ENCODE measurements around the gene SARDH.

DNA sequence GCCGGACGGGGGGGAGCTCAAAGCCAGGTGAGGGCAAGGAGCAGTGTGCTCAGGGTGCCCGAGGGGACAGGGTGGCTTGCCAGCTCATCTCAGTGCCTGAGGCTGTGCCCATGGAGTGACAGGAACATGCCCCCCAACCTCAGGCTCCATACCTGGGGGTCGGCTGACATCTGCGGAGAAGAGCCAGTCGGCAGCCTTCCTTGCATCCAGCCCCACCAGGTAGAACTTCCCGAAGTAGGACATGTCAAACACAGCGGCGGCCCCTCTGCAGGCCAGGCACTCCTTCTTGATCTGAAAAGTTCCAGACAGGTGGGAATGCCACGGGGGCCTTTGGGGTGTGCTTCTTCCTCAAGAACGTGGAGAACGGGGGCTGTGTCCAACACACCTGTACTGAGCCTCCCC, 42.1 kb downstream of the SARDH start:
- TF ChIP-seq, protein P1, sequence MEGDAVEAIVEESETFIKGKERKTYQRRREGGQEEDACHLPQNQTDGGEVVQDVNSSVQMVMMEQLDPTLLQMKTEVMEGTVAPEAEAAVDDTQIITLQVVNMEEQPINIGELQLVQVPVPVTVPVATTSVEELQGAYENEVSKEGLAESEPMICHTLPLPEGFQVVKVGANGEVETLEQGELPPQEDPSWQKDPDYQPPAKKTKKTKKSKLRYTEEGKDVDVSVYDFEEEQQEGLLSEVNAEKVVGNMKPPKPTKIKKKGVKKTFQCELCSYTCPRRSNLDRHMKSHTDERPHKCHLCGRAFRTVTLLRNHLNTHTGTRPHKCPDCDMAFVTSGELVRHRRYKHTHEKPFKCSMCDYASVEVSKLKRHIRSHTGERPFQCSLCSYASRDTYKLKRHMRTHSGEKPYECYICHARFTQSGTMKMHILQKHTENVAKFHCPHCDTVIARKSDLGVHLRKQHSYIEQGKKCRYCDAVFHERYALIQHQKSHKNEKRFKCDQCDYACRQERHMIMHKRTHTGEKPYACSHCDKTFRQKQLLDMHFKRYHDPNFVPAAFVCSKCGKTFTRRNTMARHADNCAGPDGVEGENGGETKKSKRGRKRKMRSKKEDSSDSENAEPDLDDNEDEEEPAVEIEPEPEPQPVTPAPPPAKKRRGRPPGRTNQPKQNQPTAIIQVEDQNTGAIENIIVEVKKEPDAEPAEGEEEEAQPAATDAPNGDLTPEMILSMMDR (IDR thresholded peaks at IDR 0.05; ENCODE audit: extremely low read depth in 1 of 2, insufficient read depth in 1 of 2, low read depth in 1 of 2, low read length in 2 of 2), result no peak
- TF ChIP-seq POLR2A (IDR thresholded peaks at IDR 0.05; ENCODE audit: low read depth, low read length) (no peak), FOS (IDR thresholded peaks at IDR 0.05; ENCODE audit: borderline replicate concordance, insufficient read depth, low read length) (no peak), EZH2 (IDR thresholded peaks at IDR 0.05; ENCODE audit: borderline replicate concordance, low read depth, low read length, severe bottlenecking) (no peak), POLR2AphosphoS5 (IDR thresholded peaks at IDR 0.05; ENCODE audit: insufficient read depth, low read depth, low read length) (no peak), GATA2 (IDR thresholded peaks at IDR 0.05; ENCODE audit: insufficient read depth, insufficient read length, low read depth, low read length) (no peak), JUN (IDR thresholded peaks at IDR 0.05; ENCODE audit: borderline replicate concordance, insufficient read depth, insufficient read length, low read depth) (no peak)
